HG03354 (cell line): ENCODE results near the gene DFFA.
"Not testable (repeated sequence)": the region's sequence is repeated elsewhere in the genome, so short reads cannot be mapped to it uniquely, and the experiment has no call there.

Experiments
- ATAC-seq: cut with Tn5 transposase; IDR thresholded peaks from one replicate; pipeline ENCODE4 v1.9.1; 2021; ENCODE audit warnings: mild to moderate bottlenecking; ENCODE audit not compliant: unreplicated experiment, poor library complexity, severe bottlenecking

The DFFA gene

GRCh38 chr1:10506677-10507047 is 34.3 kb upstream of the DFFA start:
- no peak for ATAC-seq

GRCh38 chr1:10506046-10506676 is 33.8 kb upstream of the DFFA start:
- not testable (repeated sequence) for ATAC-seq

- ATAC-seq = no peak
Observed at GRCh38 chr1:10504249-10504648, 31.9 kb upstream of the DFFA start.

GRCh38 chr1:10502206-10502605 is 29.9 kb upstream of the DFFA start:
- no peak for ATAC-seq

- no peak for ATAC-seq
Observed at GRCh38 chr1:10498231-10498630, 25.9 kb upstream of the DFFA start.

- ATAC-seq = no peak
Observed at GRCh38 chr1:10497109-10497508, 24.8 kb upstream of the DFFA start.

- ATAC-seq = no peak
Observed at GRCh38 chr1:10495952-10496351, 23.6 kb upstream of the DFFA start.

- no peak for ATAC-seq
Observed at GRCh38 chr1:10495475-10495817, 23.1 kb upstream of the DFFA start.

GRCh38 chr1:10494754-10495474 is 22.6 kb upstream of the DFFA start:
- peak; percentile 75 for ATAC-seq

- no peak for ATAC-seq
Observed at GRCh38 chr1:10494418-10494753, 22.1 kb upstream of the DFFA start.

GRCh38 chr1:10490286-10490970 is 18.1 kb upstream of the DFFA start:
- ATAC-seq = no peak

GRCh38 chr1:10489291-10490055 is 17.1 kb upstream of the DFFA start:
- ATAC-seq = no peak

GRCh38 chr1:10484521-10484920 is 12.2 kb upstream of the DFFA start:
- no peak for ATAC-seq

GRCh38 chr1:10480614-10481013 is 8.3 kb upstream of the DFFA start:
- ATAC-seq = no peak

- ATAC-seq = no peak
Observed at GRCh38 chr1:10479296-10479695, 7.0 kb upstream of the DFFA start.

GRCh38 chr1:10475510-10475909 is 3.2 kb upstream of the DFFA start:
- no peak for ATAC-seq

GRCh38 chr1:10474613-10475507 is 2.5 kb upstream of the DFFA start, which contains the start of gene PEX14:
TSS of gene PEX14 (plus strand) at chr1:10474950. CDS start at chr1:10474967, 17 bp downstream.
- ATAC-seq = peak; percentile 76

GRCh38 chr1:10474309-10474612 is 1.9 kb upstream of the DFFA start:
- not testable (repeated sequence) for ATAC-seq

- ATAC-seq = no peak
Observed at GRCh38 chr1:10473145-10473765, 926 bp upstream of the DFFA start.
